Thyroid gland (tissue), 4 donors: ENCODE data around the gene RAB44. TPM values are rescaled to one million over a fixed set of nuclear protein-coding genes. Genes with fewer than 3 reads are reported as not detected.

Experiments
- DNase-seq, 2 donors: peaks; one replicate each; pipeline ENCODE4 v3.0.0-alpha.2; 2019
- H3K27ac ChIP-seq, 3 donors: fragments of 200-600 bp; sonication (generic); 1 replicate in 2 of 3; 2 replicates in 1 of 3; pipeline ENCODE4 v1.5.1; 2016 to 2019; ENCODE audit warnings: mild to moderate bottlenecking in 1 of 3, moderate library complexity in 1 of 3
- H3K27me3 ChIP-seq: fragments of 200-600 bp; sonication (generic); one replicate; pipeline ENCODE4 v1.5.1; 2019
- H3K36me3 ChIP-seq, 2 donors: fragments of 200-600 bp; sonication (generic); one replicate each; pipeline ENCODE4 v1.5.1; 2016 to 2019
- H3K4me1 ChIP-seq, 2 donors: fragments of 200-600 bp; sonication (generic); one replicate each; pipeline ENCODE4 v1.5.1; 2017 to 2019
- H3K4me3 ChIP-seq, 3 donors: fragments of 200-600 bp; sonication (generic); replicated peaks in 1 of 3; 1 replicate in 2 of 3; 2 replicates in 1 of 3; pipeline ENCODE4 v1.5.1; 2016; ENCODE audit warnings: mild to moderate bottlenecking in 1 of 3
- H3K9me3 ChIP-seq: fragments of 200-600 bp; sonication (generic); one replicate; pipeline ENCODE4 v1.5.1; 2017
- CTCF ChIP-seq, 6 experiments: fragments of 200-600 bp in 3 of 6; fragments of 450-650 bp in 3 of 6; sonication (generic) in 3 of 6; IDR thresholded peaks; one replicate each; pipeline ENCODE4 v1.5.1; 2016 to 2019; ENCODE audit warnings: antibody characterized with exemption in 6 of 6, mild to moderate bottlenecking in 2 of 6, inconsistent platforms in 1 of 6, moderate library complexity in 1 of 6
- POLR2A ChIP-seq, 2 donors: fragments of 450-650 bp; IDR thresholded peaks; one replicate each; pipeline ENCODE4 v1.6.1; 2017; ENCODE audit warnings: antibody characterized with exemption in 2 of 2, mild to moderate bottlenecking in 2 of 2, moderate library complexity in 1 of 2
- WGBS, 2 donors: methylation state at CpG; one replicate each; pipeline ENCODE4 v1.1.5; 2017; 5-methylcytosine and 5-hydroxymethylcytosine counted together
- intact Hi-C: fragments of 100-400 bp; cut with DNase I; formaldehyde crosslinking; loops from one replicate; pipeline ENCODE4 v1.15.1; 2023
- total RNA-seq, 4 donors: library from RNA; depleted of rRNA; stranded (reverse); fragments of >200 nt; gene quantifications; one replicate each; pipeline ENCODE4 v1.2.3, GENCODE V29; 2016

Gene RAB44
- total RNA-seq, 4 donors from 2014 or later = 0.11 TPM; not detected in 3

- no peaks in the 10 kb centered on the region for H3K27me3 ChIP-seq
- DNase-seq = no peak
- H3K36me3 ChIP-seq = no peaks in the 10 kb centered on the region
- intact Hi-C loops = no loop called here
- TF ChIP-seq CTCF (IDR thresholded peaks at IDR 0.05) = no peak
- no peak for TF ChIP-seq POLR2A (IDR thresholded peaks at IDR 0.05)
- H3K27ac ChIP-seq = no peak overlapping the region
- 79 to 82% methylated on average over 13 of the region's 13 CpGs for WGBS, 2 donors
- H3K4me3 ChIP-seq = no peak overlapping the region
- H3K4me1 ChIP-seq = peaks cover 8 to 14% of the 10 kb centered on the region in 2 donors
- no peaks in the 10 kb centered on the region for H3K9me3 ChIP-seq
Observed at GRCh38 chr6:36739947-36740817, 42.6 kb downstream of the RAB44 start.

GRCh38 chr6:36740818-36741179 is 43.2 kb downstream of the RAB44 start:
- TF ChIP-seq CTCF (IDR thresholded peaks at IDR 0.05) (no peak), POLR2A (IDR thresholded peaks at IDR 0.05) (no peak)
- H3K27me3 ChIP-seq = no peaks in the 10 kb centered on the region
- H3K27ac ChIP-seq = no peak overlapping the region
- H3K4me1 ChIP-seq = peaks cover 4 to 8% of the 10 kb centered on the region in 2 donors
- WGBS, 2 donors = 85 to 87% methylated on average over 10 to 11 of the region's 11 CpGs
- DNase-seq = no peak
- no peaks in the 10 kb centered on the region for H3K36me3 ChIP-seq
- intact Hi-C loops = no loop called here
- no peaks in the 10 kb centered on the region for H3K9me3 ChIP-seq
- no peak overlapping the region for H3K4me3 ChIP-seq

GRCh38 chr6:36742146-36742545 is 44.5 kb downstream of the RAB44 start:
- Histone ChIP-seq H3K9me3 (no peaks in the 10 kb centered on the region), H3K27me3 (no peaks in the 10 kb centered on the region), H3K36me3 (no peaks in the 10 kb centered on the region), H3K4me1 (no peaks in the 10 kb centered on the region), H3K4me3 (no peak overlapping the region), H3K27ac (no peak overlapping the region)
- DNase-seq = no peak
- TF ChIP-seq CTCF (IDR thresholded peaks at IDR 0.05) (no peak), POLR2A (IDR thresholded peaks at IDR 0.05) (no peak)
- intact Hi-C loops = no loop called here
- WGBS, 2 donors = 95 to 96% methylated on average over 8 to 16 of the region's 19 CpGs

- intact Hi-C loops = no loop called here
- Histone ChIP-seq H3K36me3 (no peaks in the 10 kb centered on the region), H3K27me3 (no peaks in the 10 kb centered on the region), H3K9me3 (no peaks in the 10 kb centered on the region), H3K27ac (no peak overlapping the region), H3K4me1 (no peaks in the 10 kb centered on the region), H3K4me3 (no peak overlapping the region)
- TF ChIP-seq POLR2A (IDR thresholded peaks at IDR 0.05) (no peak), CTCF (IDR thresholded peaks at IDR 0.05) (no peak)
- 67 to 81% methylated on average over 5 of the region's 5 CpGs for WGBS, 2 donors
- no peak for DNase-seq
Observed at GRCh38 chr6:36743032-36743431, 45.4 kb downstream of the RAB44 start.

- no peak for DNase-seq
- 85 to 89% methylated on average over 20 to 21 of the region's 24 CpGs for WGBS, 2 donors
- Histone ChIP-seq H3K4me3 (no peak overlapping the region), H3K9me3 (no peaks in the 10 kb centered on the region), H3K27me3 (no peaks in the 10 kb centered on the region), H3K4me1 (no peaks in the 10 kb centered on the region), H3K27ac (no peak overlapping the region), H3K36me3 (no peaks in the 10 kb centered on the region)
- intact Hi-C loops = no loop called here
- TF ChIP-seq POLR2A (IDR thresholded peaks at IDR 0.05) (no peak), CTCF (IDR thresholded peaks at IDR 0.05) (no peak)
Observed at GRCh38 chr6:36743538-36744303, 46.1 kb downstream of the RAB44 start.
